ENCODE measurements around the gene GJB3.
"Not testable (repeated sequence)": the region's sequence is repeated elsewhere in the genome, so short reads cannot be mapped to it uniquely, and the experiment has no call there.

Gene GJB3

GRCh38 chr1:34781071-34781843 lies at the start of gene GJB3:
TSS of gene GJB3 (plus strand) at chr1:34781214. CDS start at chr1:34784763, 3,549 bp downstream.
- H3K4me3 ChIP-seq (ENCODE audit: low read depth, low read length), result peak within 1 kb of the TSS; percentile 63

GRCh38 chr1:34732831-34733230 lies 48.2 kb upstream of the GJB3 start:
- H3K4me3 ChIP-seq (ENCODE audit: low read depth, low read length), result not testable (repeated sequence)

GRCh38 chr1:34736692-34737091 lies 44.3 kb upstream of the GJB3 start:
- H3K4me3 ChIP-seq (ENCODE audit: low read depth, low read length), result no peak overlapping the region

GRCh38 chr1:34737236-34737635 lies 43.8 kb upstream of the GJB3 start:
- not testable (repeated sequence) for H3K4me3 ChIP-seq (ENCODE audit: low read depth, low read length)

GRCh38 chr1:34739613-34740012 lies 41.4 kb upstream of the GJB3 start:
- H3K4me3 ChIP-seq (ENCODE audit: low read depth, low read length), result no peak overlapping the region

- H3K4me3 ChIP-seq (ENCODE audit: low read depth, low read length), result no peak overlapping the region
These were observed 40.7 kb upstream of the GJB3 start for GRCh38 chr1:34740161-34740868.

- no peak overlapping the region for H3K4me3 ChIP-seq (ENCODE audit: low read depth, low read length)
These were observed 38.2 kb upstream of the GJB3 start for GRCh38 chr1:34742667-34743270.

- H3K4me3 ChIP-seq (ENCODE audit: low read depth, low read length), result no peak overlapping the region
These were observed 37.2 kb upstream of the GJB3 start for GRCh38 chr1:34743775-34744174.

GRCh38 chr1:34744851-34745250 lies 36.2 kb upstream of the GJB3 start:
- no peak overlapping the region for H3K4me3 ChIP-seq (ENCODE audit: low read depth, low read length)

- H3K4me3 ChIP-seq (ENCODE audit: low read depth, low read length), result no peak overlapping the region
These were observed 35.3 kb upstream of the GJB3 start for GRCh38 chr1:34745666-34746065.

- no peak overlapping the region for H3K4me3 ChIP-seq (ENCODE audit: low read depth, low read length)
These were observed 34.9 kb upstream of the GJB3 start for GRCh38 chr1:34746101-34746500.

- no peak overlapping the region for H3K4me3 ChIP-seq (ENCODE audit: low read depth, low read length)
These were observed 34.0 kb upstream of the GJB3 start for GRCh38 chr1:34746785-34747637.

- no peak overlapping the region for H3K4me3 ChIP-seq (ENCODE audit: low read depth, low read length)
These were observed 33.4 kb upstream of the GJB3 start for GRCh38 chr1:34747638-34747941.

GRCh38 chr1:34749992-34750391 lies 31.0 kb upstream of the GJB3 start:
- H3K4me3 ChIP-seq (ENCODE audit: low read depth, low read length), result no peak overlapping the region

GRCh38 chr1:34750610-34751009 lies 30.4 kb upstream of the GJB3 start:
- no peak overlapping the region for H3K4me3 ChIP-seq (ENCODE audit: low read depth, low read length)

- H3K4me3 ChIP-seq (ENCODE audit: low read depth, low read length), result no peak overlapping the region
These were observed 27.9 kb upstream of the GJB3 start for GRCh38 chr1:34753163-34753562.

- H3K4me3 ChIP-seq (ENCODE audit: low read depth, low read length), result no peak within 1 kb of the TSS
These were observed 25.9 kb upstream of the GJB3 start, which contains the start of gene GJB5 for GRCh38 chr1:34754964-34755637. TSS of gene GJB5 (plus strand) at chr1:34755047. CDS start at chr1:34757331, 2,284 bp downstream.

- H3K4me3 ChIP-seq (ENCODE audit: low read depth, low read length), result no peak overlapping the region
These were observed 25.1 kb upstream of the GJB3 start for GRCh38 chr1:34755961-34756360.

GRCh38 chr1:34757386-34757785 lies 23.6 kb upstream of the GJB3 start:
- no peak overlapping the region for H3K4me3 ChIP-seq (ENCODE audit: low read depth, low read length)

- H3K4me3 ChIP-seq (ENCODE audit: low read depth, low read length), result no peak overlapping the region
These were observed 22.3 kb upstream of the GJB3 start for GRCh38 chr1:34758751-34759150.

All from iPS-11a (cell line).